ENCODE results near the gene GARRE1.
"Not testable (repeated sequence)": the region's sequence is repeated elsewhere in the genome, so short reads cannot be mapped to it uniquely, and the experiment has no call there.

Gene GARRE1

GRCh38 chr19:34275705-34276104, 21.4 kb downstream of the GARRE1 start:
- Histone ChIP-seq H3K9me3 (no peaks in the 10 kb centered on the region), H3K36me3 (no peaks in the 10 kb centered on the region), H3K27ac (no peak overlapping the region), H3K4me1 (ENCODE audit: control insufficient read depth in 1 of 2, insufficient read depth in 1 of 2, low read depth in 1 of 2, low read length in 1 of 2) (peaks cover 3 to 6% of the 10 kb centered on the region in 2 experiments), H3K27me3 (peaks cover 83% of the 10 kb centered on the region), H3K4me3 (ENCODE audit: low read depth in 1 of 2, low read length in 1 of 2) (no peak overlapping the region)
- TF ChIP-seq, protein P1, sequence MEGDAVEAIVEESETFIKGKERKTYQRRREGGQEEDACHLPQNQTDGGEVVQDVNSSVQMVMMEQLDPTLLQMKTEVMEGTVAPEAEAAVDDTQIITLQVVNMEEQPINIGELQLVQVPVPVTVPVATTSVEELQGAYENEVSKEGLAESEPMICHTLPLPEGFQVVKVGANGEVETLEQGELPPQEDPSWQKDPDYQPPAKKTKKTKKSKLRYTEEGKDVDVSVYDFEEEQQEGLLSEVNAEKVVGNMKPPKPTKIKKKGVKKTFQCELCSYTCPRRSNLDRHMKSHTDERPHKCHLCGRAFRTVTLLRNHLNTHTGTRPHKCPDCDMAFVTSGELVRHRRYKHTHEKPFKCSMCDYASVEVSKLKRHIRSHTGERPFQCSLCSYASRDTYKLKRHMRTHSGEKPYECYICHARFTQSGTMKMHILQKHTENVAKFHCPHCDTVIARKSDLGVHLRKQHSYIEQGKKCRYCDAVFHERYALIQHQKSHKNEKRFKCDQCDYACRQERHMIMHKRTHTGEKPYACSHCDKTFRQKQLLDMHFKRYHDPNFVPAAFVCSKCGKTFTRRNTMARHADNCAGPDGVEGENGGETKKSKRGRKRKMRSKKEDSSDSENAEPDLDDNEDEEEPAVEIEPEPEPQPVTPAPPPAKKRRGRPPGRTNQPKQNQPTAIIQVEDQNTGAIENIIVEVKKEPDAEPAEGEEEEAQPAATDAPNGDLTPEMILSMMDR (IDR thresholded peaks at IDR 0.05): no peak

- Histone ChIP-seq H3K4me3 (ENCODE audit: low read depth in 1 of 2, low read length in 1 of 2) (no peak overlapping the region), H3K4me1 (ENCODE audit: control insufficient read depth in 1 of 2, insufficient read depth in 1 of 2, low read depth in 1 of 2, low read length in 1 of 2) (no peaks in the 10 kb centered on the region), H3K27ac (no peak overlapping the region), H3K9me3 (no peaks in the 10 kb centered on the region), H3K36me3 (no peaks in the 10 kb centered on the region), H3K27me3 (peaks cover 88% of the 10 kb centered on the region)
- TF ChIP-seq, protein P1 (IDR thresholded peaks at IDR 0.05): no peak
These were observed 22.3 kb downstream of the GARRE1 start for GRCh38 chr19:34276614-34277013.

GRCh38 chr19:34277244-34277643, 22.9 kb downstream of the GARRE1 start:
- H3K36me3 ChIP-seq: no peaks in the 10 kb centered on the region
- H3K27ac ChIP-seq: no peak overlapping the region
- no peaks in the 10 kb centered on the region for H3K4me1 ChIP-seq (ENCODE audit: control insufficient read depth in 1 of 2, insufficient read depth in 1 of 2, low read depth in 1 of 2, low read length in 1 of 2)
- H3K4me3 ChIP-seq (ENCODE audit: low read depth in 1 of 2, low read length in 1 of 2): no peak overlapping the region
- no peaks in the 10 kb centered on the region for H3K9me3 ChIP-seq
- TF ChIP-seq, protein P1 (IDR thresholded peaks at IDR 0.05): no peak
- peaks cover 83% of the 10 kb centered on the region for H3K27me3 ChIP-seq

GRCh38 chr19:34278783-34279182, 24.4 kb downstream of the GARRE1 start:
- Histone ChIP-seq H3K27me3 (peaks cover 78% of the 10 kb centered on the region), H3K9me3 (no peaks in the 10 kb centered on the region), H3K36me3 (no peaks in the 10 kb centered on the region), H3K27ac (no peak overlapping the region), H3K4me3 (ENCODE audit: low read depth in 1 of 2, low read length in 1 of 2) (no peak overlapping the region), H3K4me1 (ENCODE audit: control insufficient read depth in 1 of 2, insufficient read depth in 1 of 2, low read depth in 1 of 2, low read length in 1 of 2) (no peaks in the 10 kb centered on the region)
- TF ChIP-seq, protein P1 (IDR thresholded peaks at IDR 0.05): no peak

- H3K27ac ChIP-seq, H3K36me3 ChIP-seq: not testable (repeated sequence)
These were observed 27.1 kb downstream of the GARRE1 start for GRCh38 chr19:34281444-34281843.

GRCh38 chr19:34282611-34283519, 28.5 kb downstream of the GARRE1 start:
- H3K27ac ChIP-seq: no peak overlapping the region
- H3K9me3 ChIP-seq: no peaks in the 10 kb centered on the region
- H3K4me1 ChIP-seq (ENCODE audit: control insufficient read depth in 1 of 2, insufficient read depth in 1 of 2, low read depth in 1 of 2, low read length in 1 of 2): no peaks in the 10 kb centered on the region
- peaks cover 57% of the 10 kb centered on the region for H3K27me3 ChIP-seq
- H3K36me3 ChIP-seq: no peaks in the 10 kb centered on the region
- TF ChIP-seq, protein P1 (IDR thresholded peaks at IDR 0.05): no peak
- no peak overlapping the region for H3K4me3 ChIP-seq (ENCODE audit: low read depth in 1 of 2, low read length in 1 of 2)

More at GRCh38 chr19:34281444-34281843, 27.1 kb downstream of the GARRE1 start:
- H3K4me1 ChIP-seq (ENCODE audit: control insufficient read depth in 1 of 2, insufficient read depth in 1 of 2, low read depth in 1 of 2, low read length in 1 of 2); H3K4me3 ChIP-seq (ENCODE audit: low read depth in 1 of 2, low read length in 1 of 2); H3K9me3 ChIP-seq: not testable (repeated sequence)
- H3K27me3 ChIP-seq: peaks cover 68% of the 10 kb centered on the region
